HepG2 (cell line): ENCODE data around the gene ZNF595. TPM values are rescaled to one million over a fixed set of nuclear protein-coding genes. Genes with fewer than 3 reads are reported as not detected.

ENCODE experiments used
- polyA plus RNA-seq, 8 experiments: library from polyadenylated mRNA; depleted of rRNA in 3 of 8; stranded (reverse) in 7 of 8; unstranded in 1 of 8; fragments of >200 nt; fragmentation: Illumina TruSeq in 4 of 8; extraction: Trizol in 4 of 8; gene quantifications; 2 replicates each; pipeline versions ENCODE4 v1.2.1 to v1.2.3, GENCODE V29; 2011 to 2016; ENCODE audit warnings: low read depth in 4 of 8, missing spikeins in 1 of 8, mixed read lengths in 1 of 8; ENCODE audit not compliant: insufficient read depth in 1 of 8
- total RNA-seq, 5 experiments: library from RNA; depleted of rRNA; stranded (reverse); fragments of >200 nt; fragmentation: Illumina TruSeq; extraction: Trizol; gene quantifications; 2 replicates each; pipeline ENCODE4 v1.2.3, GENCODE V29; 2016; ENCODE audit warnings: low read depth in 1 of 5

ZNF595 gene
- total and polyA plus RNA-seq, 2 of the 13 experiments (the other 11 are each of a cell fraction or from before 2014, with no cell fraction given): 0.09 TPM; not detected in 1

Other genes with a start within 250 kb of the ZNF595 start
- gene ZNF718, start 71.2 kb downstream of the ZNF595 start, total RNA-seq (2016; rRNA removed; fragmentation: Illumina TruSeq; extraction: Trizol): not detected in 2 replicates
- not detected in 2 replicates for gene ZNF718, start 71.2 kb downstream of the ZNF595 start, polyA plus RNA-seq (2011; rRNA removed)